ENCODE results near the gene ULK1. TPM values are rescaled to one million over a fixed set of nuclear protein-coding genes. Genes with fewer than 3 reads are reported as not detected.
A peak's percentile ranks its signal among the peaks of the same experiment; 100 is the strongest.

ULK1 gene
- 1 to 10 TPM in 1 of 6 donors, under 1 TPM in 5; 0.22 to 2.1 (median 0.73) TPM for polyA plus RNA-seq (ENCODE audit: low read depth in 6 of 6)

DNA sequence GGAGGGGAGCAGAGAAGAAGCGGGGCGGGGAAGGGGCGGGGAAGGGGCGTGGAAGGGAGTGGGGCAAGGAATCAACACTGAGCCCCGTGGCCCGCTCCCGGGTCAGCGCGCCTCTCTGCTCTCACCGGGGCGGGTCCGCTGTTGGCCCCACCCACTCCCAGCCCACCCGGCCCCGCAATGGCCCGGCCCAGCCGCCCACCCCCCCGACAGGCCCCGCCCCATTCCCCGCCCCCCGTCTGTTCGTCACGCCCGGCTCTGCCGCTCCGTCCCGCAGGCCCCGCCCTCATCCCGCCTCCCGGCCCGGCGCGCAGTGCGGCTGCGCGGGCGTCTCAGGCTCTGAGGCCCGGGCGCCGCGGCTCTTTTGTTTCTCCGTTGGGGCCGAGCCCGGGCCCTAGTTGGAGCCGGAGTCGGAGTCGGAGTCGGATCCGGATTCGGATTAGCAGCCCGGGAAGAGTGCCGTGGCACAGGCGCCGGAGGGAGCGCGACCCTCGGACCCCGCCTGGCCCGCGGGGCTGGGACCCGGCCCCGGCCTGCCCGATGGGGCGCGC, at the start of gene ULK1:
Gene ULK1, plus strand, starts transcription at position 310 of the 548 bp plus-strand sequence. CDS start 380 bp downstream, outside the sequence.
- H3K36me3 Mint-ChIP-seq: no peaks in the 10 kb centered on the region
- DNase-seq (peak; percentile 91), ATAC-seq (ENCODE audit: low read depth in 2 of 2) (peak; percentile 69 to 78)
- H3K27me3 Mint-ChIP-seq: no peaks in the 10 kb centered on the region
- peak within 1 kb of the TSS; percentile 82 to 93 (median 90) for H3K4me3 Mint-ChIP-seq
- H3K27ac Mint-ChIP-seq: peak within 1 kb of the TSS; percentile 27 to 95 (median 93)
- H3K4me1 Mint-ChIP-seq: peaks cover 16 to 25% (median 21%) of the 10 kb centered on the region in 3 donors
- no peaks in the 10 kb centered on the region for H3K9me3 Mint-ChIP-seq

DNA sequence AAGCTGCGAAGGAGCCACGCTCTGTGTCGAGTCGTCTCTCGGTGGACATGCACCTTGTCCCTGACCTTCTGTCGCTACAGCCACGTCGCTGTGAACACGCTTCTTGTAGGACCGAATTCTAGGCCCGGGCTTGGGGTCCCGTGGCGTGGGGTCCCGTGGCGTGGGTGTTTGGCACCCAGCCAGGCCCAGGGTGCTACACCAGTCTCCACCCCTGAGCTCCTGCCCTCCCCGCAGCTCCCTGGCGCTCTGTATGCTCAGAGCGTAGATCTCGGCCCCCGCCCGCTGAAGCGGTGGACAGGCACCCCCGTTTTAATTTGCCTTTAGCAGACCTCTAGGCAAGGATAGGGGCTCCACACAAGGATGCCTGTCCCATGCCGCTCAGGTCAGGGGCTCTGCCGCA, 49.8 kb upstream of the ULK1 start:
- Mint-ChIP-seq H3K4me3 (peak overlapping the region in 1 of 8 donors; percentile 64), H3K36me3 (no peaks in the 10 kb centered on the region), H3K9me3 (no peaks in the 10 kb centered on the region), H3K4me1 (no peaks in the 10 kb centered on the region), H3K27me3 (no peaks in the 10 kb centered on the region), H3K27ac (no peak overlapping the region)
- ATAC-seq (ENCODE audit: low read depth in 2 of 2) (no peak), DNase-seq (no peak)

DNA sequence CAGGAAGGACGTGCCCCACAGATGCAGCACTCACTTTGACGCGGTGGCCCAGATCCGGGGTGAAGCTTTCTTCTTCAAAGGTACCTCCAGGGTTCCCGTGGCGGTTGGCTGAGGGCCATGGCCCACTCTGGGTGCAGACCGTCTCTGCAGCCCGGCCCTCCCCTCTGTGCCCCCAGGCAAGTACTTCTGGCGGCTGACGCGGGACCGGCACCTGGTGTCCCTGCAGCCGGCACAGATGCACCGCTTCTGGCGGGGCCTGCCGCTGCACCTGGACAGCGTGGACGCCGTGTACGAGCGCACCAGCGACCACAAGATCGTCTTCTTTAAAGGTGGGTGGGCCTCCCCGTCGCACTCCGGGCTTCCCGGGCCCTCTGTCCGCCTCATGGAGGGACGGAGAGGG, 49.3 kb upstream of the ULK1 start:
- Mint-ChIP-seq H3K4me3 (no peak overlapping the region), H3K27me3 (no peaks in the 10 kb centered on the region), H3K27ac (no peak overlapping the region), H3K36me3 (no peaks in the 10 kb centered on the region), H3K4me1 (no peaks in the 10 kb centered on the region), H3K9me3 (no peaks in the 10 kb centered on the region)
- ATAC-seq (ENCODE audit: low read depth in 2 of 2) (no peak), DNase-seq (no peak)

DNA sequence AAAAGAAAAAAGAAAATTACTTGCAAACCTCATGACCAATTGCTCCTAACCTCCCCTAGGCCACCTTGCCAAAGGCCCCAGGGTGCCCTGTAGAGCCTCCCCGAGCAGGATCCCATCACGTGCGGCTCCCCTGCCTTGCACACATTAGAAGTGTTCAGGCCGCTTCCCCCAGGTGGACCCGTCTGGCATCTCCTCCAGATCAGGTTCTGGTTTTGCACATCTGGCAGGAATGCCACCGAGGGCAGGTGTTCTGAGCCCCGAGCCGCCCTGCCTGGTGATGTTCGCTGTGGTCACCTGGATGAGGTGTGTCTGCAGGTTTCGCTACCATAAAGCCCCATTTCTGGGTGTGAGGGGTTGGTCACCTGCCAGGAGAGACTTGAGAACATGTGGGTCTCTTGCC, 47.0 kb upstream of the ULK1 start:
- Mint-ChIP-seq H3K9me3 (no peaks in the 10 kb centered on the region), H3K27me3 (no peaks in the 10 kb centered on the region), H3K4me3 (no peak overlapping the region), H3K27ac (peak overlapping the region in 1 of 6 donors; percentile 76), H3K36me3 (no peaks in the 10 kb centered on the region), H3K4me1 (no peaks in the 10 kb centered on the region)
- ATAC-seq (ENCODE audit: low read depth in 2 of 2) (no peak), DNase-seq (no peak)

DNA sequence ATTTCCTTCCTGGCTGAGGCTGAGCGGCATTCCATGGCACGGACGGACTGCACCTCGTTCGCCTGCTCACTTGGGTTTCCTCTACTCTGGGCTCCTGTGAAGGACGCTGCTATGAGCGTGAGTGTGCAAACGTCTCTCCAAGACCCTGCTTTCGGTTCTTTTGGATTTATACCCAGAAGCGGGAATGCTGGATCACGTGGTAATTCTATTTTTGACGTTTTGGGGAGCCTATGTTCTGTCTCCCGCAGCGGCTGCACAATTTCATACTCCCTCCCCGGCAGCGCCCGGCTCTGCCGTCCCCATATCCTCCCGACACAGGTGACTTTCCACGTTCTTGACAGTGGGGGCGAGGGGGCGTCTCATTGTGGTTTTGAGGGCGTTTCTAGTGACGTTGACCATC, 45.7 kb upstream of the ULK1 start:
- Mint-ChIP-seq H3K9me3 (no peaks in the 10 kb centered on the region), H3K27me3 (no peaks in the 10 kb centered on the region), H3K27ac (peak overlapping the region in 1 of 6 donors; percentile 12), H3K4me1 (peaks cover 0 to 10% (median 5%) of the 10 kb centered on the region in 3 donors), H3K36me3 (no peaks in the 10 kb centered on the region), H3K4me3 (no peak overlapping the region)
- ATAC-seq (ENCODE audit: low read depth in 2 of 2) (no peak), DNase-seq (no peak)

DNA sequence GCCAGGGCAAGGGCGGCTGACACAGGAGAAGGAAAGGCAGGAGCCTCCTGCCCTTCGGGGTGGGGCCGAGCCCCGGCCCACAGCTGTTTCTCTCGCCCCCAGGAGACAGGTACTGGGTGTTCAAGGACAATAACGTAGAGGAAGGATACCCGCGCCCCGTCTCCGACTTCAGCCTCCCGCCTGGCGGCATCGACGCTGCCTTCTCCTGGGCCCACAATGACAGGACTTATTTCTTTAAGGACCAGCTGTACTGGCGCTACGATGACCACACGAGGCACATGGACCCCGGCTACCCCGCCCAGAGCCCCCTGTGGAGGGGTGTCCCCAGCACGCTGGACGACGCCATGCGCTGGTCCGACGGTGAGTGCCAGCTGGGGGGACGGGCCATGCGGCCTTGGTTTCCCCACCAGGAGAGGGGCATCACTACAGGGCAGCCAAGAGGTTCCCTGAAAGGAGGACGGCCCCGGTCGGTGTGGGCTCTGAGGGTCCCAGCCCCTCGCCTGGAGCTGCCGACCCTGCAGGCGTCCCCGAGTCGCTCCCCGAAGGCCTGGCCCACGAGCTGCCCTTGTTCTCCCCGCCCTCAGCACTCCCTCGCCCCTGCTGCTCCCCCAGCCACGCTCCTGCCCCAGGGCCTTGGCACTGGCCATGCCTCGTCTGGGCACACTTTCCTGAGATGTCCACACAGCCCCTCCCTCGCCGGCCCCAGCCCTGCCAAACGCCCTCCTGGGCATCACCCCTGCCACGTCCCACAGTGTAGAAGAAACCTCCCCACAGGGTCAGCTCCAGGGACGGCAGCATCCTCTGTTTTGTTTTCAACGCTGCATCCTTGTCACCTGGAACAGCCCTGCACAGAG, 44.5 kb upstream of the ULK1 start:
- H3K4me1 Mint-ChIP-seq: peaks cover 0 to 14% (median 9%) of the 10 kb centered on the region in 3 donors
- ATAC-seq (ENCODE audit: low read depth in 2 of 2): no peak
- no peaks in the 10 kb centered on the region for H3K36me3 Mint-ChIP-seq
- DNase-seq: no peak
- no peaks in the 10 kb centered on the region for H3K9me3 Mint-ChIP-seq
- no peaks in the 10 kb centered on the region for H3K27me3 Mint-ChIP-seq
- no peak overlapping the region for H3K4me3 Mint-ChIP-seq
- peak overlapping the region in 1 of 6 donors; percentile 80 for H3K27ac Mint-ChIP-seq

DNA sequence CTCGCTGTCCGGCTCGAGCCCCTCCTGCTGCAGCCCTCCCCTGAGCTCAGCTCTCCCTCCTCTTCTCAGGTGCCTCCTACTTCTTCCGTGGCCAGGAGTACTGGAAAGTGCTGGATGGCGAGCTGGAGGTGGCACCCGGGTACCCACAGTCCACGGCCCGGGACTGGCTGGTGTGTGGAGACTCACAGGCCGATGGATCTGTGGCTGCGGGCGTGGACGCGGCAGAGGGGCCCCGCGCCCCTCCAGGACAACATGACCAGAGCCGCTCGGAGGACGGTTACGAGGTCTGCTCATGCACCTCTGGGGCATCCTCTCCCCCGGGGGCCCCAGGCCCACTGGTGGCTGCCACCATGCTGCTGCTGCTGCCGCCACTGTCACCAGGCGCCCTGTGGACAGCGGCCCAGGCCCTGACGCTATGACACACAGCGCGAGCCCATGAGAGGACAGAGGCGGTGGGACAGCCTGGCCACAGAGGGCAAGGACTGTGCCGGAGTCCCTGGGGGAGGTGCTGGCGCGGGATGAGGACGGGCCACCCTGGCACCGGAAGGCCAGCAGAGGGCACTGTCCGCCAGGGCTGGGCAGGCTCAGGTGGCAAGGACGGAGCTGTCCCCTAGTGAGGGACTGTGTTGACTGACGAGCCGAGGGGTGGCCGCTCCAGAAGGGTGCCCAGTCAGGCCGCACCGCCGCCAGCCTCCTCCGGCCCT, 43.4 kb upstream of the ULK1 start:
- H3K9me3 Mint-ChIP-seq: no peaks in the 10 kb centered on the region
- ATAC-seq (ENCODE audit: low read depth in 2 of 2) (no peak), DNase-seq (no peak)
- H3K27ac Mint-ChIP-seq: peak overlapping the region in 1 of 6 donors; percentile 82
- H3K4me3 Mint-ChIP-seq: no peak overlapping the region
- H3K36me3 Mint-ChIP-seq: no peaks in the 10 kb centered on the region
- peaks cover 1 to 14% (median 10%) of the 10 kb centered on the region in 3 donors for H3K4me1 Mint-ChIP-seq
- H3K27me3 Mint-ChIP-seq: peaks cover 0 to 3% (median 1%) of the 10 kb centered on the region in 3 donors

DNA sequence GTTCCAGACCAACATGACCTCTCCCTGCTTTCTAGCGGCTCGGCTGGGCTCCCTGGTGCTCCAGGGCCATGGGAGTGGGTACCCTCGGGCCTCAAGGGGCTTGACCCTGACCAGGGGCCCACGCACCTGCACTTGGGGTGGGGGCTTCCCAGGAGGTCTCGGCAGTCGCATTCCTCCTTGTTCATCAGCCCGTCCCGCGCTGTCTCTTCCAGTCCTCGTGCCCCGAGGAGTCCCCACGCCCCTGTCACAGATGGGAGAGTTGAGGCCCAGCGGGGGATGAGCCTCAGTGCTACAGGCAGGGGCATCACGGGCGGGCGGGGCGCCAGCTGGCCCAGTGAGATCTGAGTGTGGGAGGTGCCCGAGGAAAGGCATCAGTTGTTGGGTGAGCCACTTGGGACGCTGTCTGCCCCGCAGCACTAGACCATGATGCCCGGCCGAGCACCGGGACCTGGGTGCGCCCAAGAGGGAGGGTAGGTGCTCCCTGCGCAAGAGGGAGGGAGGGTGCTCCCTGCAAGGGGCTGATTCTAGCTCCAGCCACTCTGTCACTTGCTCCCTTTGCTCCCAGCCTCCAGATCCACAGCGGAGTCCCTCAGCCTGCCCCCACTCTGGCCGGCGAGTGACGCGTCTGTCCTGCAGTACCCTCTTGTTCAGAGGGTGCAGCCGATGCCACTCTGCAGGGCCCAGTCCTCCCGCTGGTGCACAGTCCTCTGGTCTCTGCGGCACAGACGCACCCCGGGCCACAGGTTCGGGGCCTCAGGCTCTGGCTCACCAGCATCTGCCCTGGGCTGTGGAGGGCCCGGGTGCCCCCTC, 42.5 kb upstream of the ULK1 start:
- H3K9me3 Mint-ChIP-seq: no peaks in the 10 kb centered on the region
- H3K4me3 Mint-ChIP-seq: no peak overlapping the region
- peak overlapping the region in 1 of 6 donors; percentile 94 for H3K27ac Mint-ChIP-seq
- no peak for ATAC-seq (ENCODE audit: low read depth in 2 of 2)
- peaks cover 8 to 20% (median 18%) of the 10 kb centered on the region in 3 donors for H3K4me1 Mint-ChIP-seq
- DNase-seq: no peak
- peaks cover 0 to 12% (median 11%) of the 10 kb centered on the region in 3 donors for H3K27me3 Mint-ChIP-seq
- H3K36me3 Mint-ChIP-seq: no peaks in the 10 kb centered on the region

DNA sequence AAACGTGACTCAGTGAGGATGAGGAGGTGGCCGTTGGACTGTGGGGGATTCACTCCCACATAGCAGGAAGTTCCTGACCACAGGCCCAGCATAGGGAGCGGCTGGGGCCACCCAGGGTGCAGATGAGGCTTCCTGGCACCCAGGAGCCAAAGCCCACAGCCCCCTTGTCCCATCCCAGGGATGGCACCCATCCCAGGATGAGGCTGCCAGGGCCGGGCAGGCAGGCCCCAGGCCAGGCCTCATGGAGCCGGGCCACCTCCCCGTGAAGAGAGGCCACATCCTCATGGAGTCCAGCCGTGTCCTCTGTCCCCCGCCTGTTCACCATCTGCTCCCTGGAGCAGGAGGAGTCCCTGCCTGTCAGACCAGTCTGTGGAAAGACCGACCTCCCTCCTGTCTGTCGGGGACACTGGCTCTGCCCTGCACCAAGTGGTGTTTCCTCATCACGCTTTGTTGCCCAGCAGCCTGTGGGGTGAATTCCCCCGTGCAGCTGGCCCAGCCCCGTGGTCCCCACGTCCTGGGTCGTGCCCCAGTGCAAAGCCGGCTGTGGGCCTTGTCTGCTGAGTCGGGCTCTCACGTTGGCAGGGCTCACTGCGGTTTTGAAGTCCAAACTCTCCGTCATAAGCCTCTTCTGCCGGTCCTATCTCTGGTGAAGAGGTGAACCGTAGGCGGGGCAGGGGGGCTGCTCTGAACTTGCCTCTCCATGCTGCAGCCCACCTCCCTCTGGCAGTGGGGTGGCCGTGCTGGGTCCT, 41.7 kb upstream of the ULK1 start:
- Mint-ChIP-seq H3K36me3 (no peaks in the 10 kb centered on the region), H3K4me1 (peaks cover 11 to 22% (median 20%) of the 10 kb centered on the region in 3 donors), H3K4me3 (peak overlapping the region in 1 of 8 donors; percentile 52), H3K27ac (peak overlapping the region in 2 of 6 donors; percentile 50 to 94), H3K9me3 (no peaks in the 10 kb centered on the region), H3K27me3 (peaks cover 0 to 20% (median 19%) of the 10 kb centered on the region in 3 donors)
- DNase-seq (peak; percentile 39), ATAC-seq (ENCODE audit: low read depth in 2 of 2) (peak; percentile 64 to 70)

DNA sequence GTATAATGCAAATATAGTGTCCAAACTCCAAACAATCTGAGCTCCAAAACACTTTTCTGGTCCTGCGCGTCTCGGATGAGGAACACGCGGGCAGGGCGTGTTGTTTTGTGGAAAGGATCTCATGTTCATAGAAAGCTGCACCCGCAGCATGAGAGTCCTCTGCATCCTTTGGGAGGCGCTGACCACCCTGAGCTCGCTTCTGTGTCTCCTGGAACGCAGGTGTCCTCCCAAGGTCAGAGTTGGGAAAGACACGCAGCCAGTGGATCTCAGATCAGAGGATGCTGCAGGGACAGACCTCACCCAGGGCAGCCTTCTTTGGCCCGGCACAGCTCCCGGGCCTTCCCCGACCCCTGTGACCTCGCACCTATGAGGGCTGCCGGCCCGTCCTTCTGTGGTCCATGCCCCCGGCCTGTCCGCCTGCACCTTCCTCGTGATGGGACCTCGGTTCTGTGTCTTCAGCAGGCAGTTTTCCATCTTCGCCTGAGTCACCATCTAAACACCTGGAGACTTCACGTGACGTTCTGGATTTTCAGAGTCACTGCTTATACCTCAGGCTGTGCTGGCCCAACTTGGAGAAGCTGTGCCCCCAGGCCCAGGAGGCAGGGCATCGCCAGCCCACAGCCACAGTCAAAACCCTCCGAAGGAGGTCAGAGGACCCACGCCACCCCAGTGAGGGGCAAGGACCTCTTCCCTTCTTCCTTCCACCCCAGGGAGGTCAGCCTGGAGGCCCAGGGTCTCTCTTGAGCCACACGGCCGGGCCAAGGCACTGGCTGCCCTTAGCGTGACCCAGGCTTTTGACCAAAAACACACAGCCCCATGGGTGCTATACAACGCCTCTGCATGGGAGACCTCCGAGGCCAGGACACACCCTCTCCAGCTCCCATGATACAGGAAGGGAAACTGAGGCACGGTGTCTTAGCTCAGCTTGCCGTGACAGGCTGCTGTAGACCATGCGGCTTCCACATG, 40.3 kb upstream of the ULK1 start:
- no peak overlapping the region for H3K27ac Mint-ChIP-seq
- peaks cover 0 to 32% (median 28%) of the 10 kb centered on the region in 3 donors for H3K27me3 Mint-ChIP-seq
- peak overlapping the region in 1 of 8 donors; percentile 70 for H3K4me3 Mint-ChIP-seq
- ATAC-seq (ENCODE audit: low read depth in 2 of 2) (no peak), DNase-seq (no peak)
- peaks cover 14 to 26% (median 24%) of the 10 kb centered on the region in 3 donors for H3K4me1 Mint-ChIP-seq
- H3K9me3 Mint-ChIP-seq: no peaks in the 10 kb centered on the region
- no peaks in the 10 kb centered on the region for H3K36me3 Mint-ChIP-seq

DNA sequence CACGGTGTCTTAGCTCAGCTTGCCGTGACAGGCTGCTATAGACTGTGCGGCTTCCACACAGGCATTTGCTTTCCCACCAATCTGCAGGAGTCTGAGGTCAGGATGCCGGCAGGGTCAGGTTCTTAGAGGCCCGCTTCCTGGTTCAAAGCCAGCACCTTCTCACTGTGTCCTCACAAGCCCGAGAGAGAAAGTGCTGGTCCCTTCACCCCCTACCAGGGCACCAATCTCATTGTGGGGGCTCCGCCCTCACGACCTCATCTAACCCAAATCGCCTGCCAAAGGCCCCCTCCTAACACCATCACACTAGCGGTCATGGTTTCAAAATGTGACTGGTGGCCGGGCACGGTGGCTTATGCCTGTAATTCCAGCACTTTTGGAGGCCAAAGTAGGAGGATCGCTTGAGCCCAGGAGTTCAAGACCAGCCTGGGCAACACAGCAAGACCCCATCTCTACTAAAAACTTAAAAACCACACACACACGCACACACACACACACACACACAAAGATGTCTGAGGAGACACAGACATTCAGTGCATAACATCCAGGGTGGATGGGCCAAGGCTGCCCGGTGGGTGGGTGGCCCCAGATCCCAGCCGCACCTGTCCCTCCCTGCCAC, 39.5 kb upstream of the ULK1 start:
- Mint-ChIP-seq H3K27ac (no peak overlapping the region), H3K4me3 (no peak overlapping the region), H3K4me1 (peaks cover 14 to 26% (median 24%) of the 10 kb centered on the region in 3 donors), H3K27me3 (peaks cover 0 to 32% (median 29%) of the 10 kb centered on the region in 3 donors), H3K9me3 (no peaks in the 10 kb centered on the region), H3K36me3 (no peaks in the 10 kb centered on the region)
- DNase-seq (no peak), ATAC-seq (ENCODE audit: low read depth in 2 of 2) (no peak)
